HL-60 (cell line): ENCODE measurements around the gene EP400.

Experiments
- DNase-seq, 2 experiments: peaks; one replicate each; pipeline ENCODE4 v3.0.0-alpha.2; 2010 to 2020; ENCODE audit warnings: low read depth in 1 of 2, low spot score in 1 of 2
- H3K27ac ChIP-seq: fragments of 250-450 bp; sonication (Bioruptor Pico); replicated peaks from 2 replicates; pipeline ENCODE4 v1.5.1; 2020; ENCODE audit warnings: mild to moderate bottlenecking, moderate library complexity
- H3K27me3 ChIP-seq: fragments of 250-450 bp; sonication (Bioruptor Pico); 2 replicates; pipeline ENCODE4 v1.5.1; 2021; ENCODE audit warnings: mild to moderate bottlenecking, moderate library complexity; ENCODE audit not compliant: insufficient read depth, poor library complexity, severe bottlenecking
- H3K4me3 ChIP-seq: replicated peaks from 2 replicates; pipeline ENCODE4 v1.5.1; 2011; ENCODE audit warnings: mild to moderate bottlenecking, control low read depth, low read length; ENCODE audit not compliant: insufficient read depth
- CTCF ChIP-seq: IDR thresholded peaks from one replicate; pipeline ENCODE4 v1.5.1; 2011; ENCODE audit warnings: low read length, control low read depth, inconsistent platforms; ENCODE audit not compliant: insufficient read depth
- GABPA ChIP-seq: IDR thresholded peaks from 2 replicates; pipeline ENCODE4 v1.6.1; 2012; ENCODE audit warnings: low read depth
- POLR2AphosphoS5 ChIP-seq: IDR thresholded peaks from 2 replicates; pipeline ENCODE4 v1.6.1; 2012; ENCODE audit warnings: low read depth
- REST ChIP-seq: IDR thresholded peaks from 2 replicates; pipeline ENCODE4 v1.6.1; 2012; ENCODE audit warnings: low read depth; ENCODE audit not compliant: insufficient replicate concordance
- SPI1 ChIP-seq: IDR thresholded peaks from 2 replicates; pipeline ENCODE4 v1.6.1; 2012; ENCODE audit warnings: low read depth, mild to moderate bottlenecking, borderline replicate concordance

The EP400 gene

GRCh38 chr12:131916306-131917138 lies 33.2 kb upstream of the EP400 start:
- H3K4me3 ChIP-seq, result no peak overlapping the region
- H3K27ac ChIP-seq, result no peak overlapping the region
- no peak for DNase-seq
- no peaks in the 10 kb centered on the region for H3K27me3 ChIP-seq
- TF ChIP-seq SPI1 (no peak), REST (no peak), CTCF (no peak), POLR2AphosphoS5 (no peak), GABPA (no peak)

GRCh38 chr12:131917139-131917710 lies 32.5 kb upstream of the EP400 start:
- no peak overlapping the region for H3K4me3 ChIP-seq
- TF ChIP-seq CTCF (no peak), GABPA (no peak), POLR2AphosphoS5 (no peak), SPI1 (no peak), REST (no peak)
- no peaks in the 10 kb centered on the region for H3K27me3 ChIP-seq
- DNase-seq, result no peak
- H3K27ac ChIP-seq, result no peak overlapping the region

GRCh38 chr12:131917711-131918306 lies 31.9 kb upstream of the EP400 start:
- H3K27ac ChIP-seq, result no peak overlapping the region
- TF ChIP-seq POLR2AphosphoS5 (no peak), REST (no peak), SPI1 (no peak), CTCF (no peak), GABPA (no peak)
- no peak for DNase-seq
- no peaks in the 10 kb centered on the region for H3K27me3 ChIP-seq
- H3K4me3 ChIP-seq, result no peak overlapping the region
